ENCODE results near the gene PHLPP1. TPM values are rescaled to one million over a fixed set of nuclear protein-coding genes. Genes with fewer than 3 reads are reported as not detected.

The PHLPP1 gene
- total and polyA plus RNA-seq, 10 donors: 1.2 to 10.6 (median 6.7) TPM

GRCh38 chr18:62768558-62768943 is 53.2 kb downstream of the PHLPP1 start:
- TF ChIP-seq CTCF (IDR thresholded peaks at IDR 0.05 in 8 of 11, conservative IDR thresholded peaks at IDR 0.05 in 3 of 11) (no peak), POLR2A (IDR thresholded peaks at IDR 0.05) (no peak), POLR2AphosphoS5 (IDR thresholded peaks at IDR 0.05) (no peak)
- no peaks in the 10 kb centered on the region for H3K27me3 ChIP-seq (replicated peaks in 1 of 7)
- H3K4me3 ChIP-seq: no peak overlapping the region
- H3K36me3 ChIP-seq: no peaks in the 10 kb centered on the region
- no peak for DNase-seq
- H3K9me3 ChIP-seq: no peaks in the 10 kb centered on the region
- H3K4me1 ChIP-seq: peaks cover 0 to 16% (median 0%) of the 10 kb centered on the region in 6 donors
- intact Hi-C loops (cut with DNase I; ENCODE audit: low total_unique reads): no loop called here
- WGBS, 5 donors: 90 to 95% (median 93%) methylated on average over 2 of the region's 2 CpGs
- H3K27ac ChIP-seq: no peak overlapping the region

- intact Hi-C loops (cut with DNase I; ENCODE audit: low total_unique reads): no loop called here
- TF ChIP-seq CTCF (IDR thresholded peaks at IDR 0.05 in 8 of 11, conservative IDR thresholded peaks at IDR 0.05 in 3 of 11) (no peak), POLR2A (IDR thresholded peaks at IDR 0.05) (no peak), POLR2AphosphoS5 (IDR thresholded peaks at IDR 0.05) (no peak)
- Histone ChIP-seq H3K27ac (no peak overlapping the region), H3K4me3 (no peak overlapping the region), H3K9me3 (no peaks in the 10 kb centered on the region), H3K4me1 (peaks cover 0 to 16% (median 0%) of the 10 kb centered on the region in 6 donors), H3K27me3 (replicated peaks in 1 of 7) (no peaks in the 10 kb centered on the region), H3K36me3 (no peaks in the 10 kb centered on the region)
- no peak for DNase-seq
- 81 to 91% (median 89%) methylated on average over 2 of the region's 2 CpGs for WGBS, 5 donors
Measured at GRCh38 chr18:62769216-62769615, 53.9 kb downstream of the PHLPP1 start.

GRCh38 chr18:62771494-62772270 is 56.3 kb downstream of the PHLPP1 start:
- intact Hi-C loops (cut with DNase I; ENCODE audit: low total_unique reads): no loop called here
- TF ChIP-seq POLR2A (IDR thresholded peaks at IDR 0.05) (no peak), CTCF (IDR thresholded peaks at IDR 0.05 in 8 of 11, conservative IDR thresholded peaks at IDR 0.05 in 3 of 11) (no peak), POLR2AphosphoS5 (IDR thresholded peaks at IDR 0.05) (no peak)
- Histone ChIP-seq H3K27me3 (replicated peaks in 1 of 7) (no peaks in the 10 kb centered on the region), H3K27ac (no peak overlapping the region), H3K36me3 (no peaks in the 10 kb centered on the region), H3K9me3 (no peaks in the 10 kb centered on the region), H3K4me1 (peaks cover 0 to 16% (median 0%) of the 10 kb centered on the region in 6 donors), H3K4me3 (no peak overlapping the region)
- WGBS, 5 donors: 57 to 76% (median 66%) methylated on average over 4 of the region's 4 CpGs
- DNase-seq: no peak

GRCh38 chr18:62772860-62773584 is 57.7 kb downstream of the PHLPP1 start:
- peaks cover 0 to 9% (median 0%) of the 10 kb centered on the region in 6 donors for H3K4me1 ChIP-seq
- TF ChIP-seq CTCF (IDR thresholded peaks at IDR 0.05 in 8 of 11, conservative IDR thresholded peaks at IDR 0.05 in 3 of 11): no peak
- intact Hi-C loops (cut with DNase I; ENCODE audit: low total_unique reads): no loop called here
- H3K27me3 ChIP-seq (replicated peaks in 1 of 7): no peaks in the 10 kb centered on the region
- H3K9me3 ChIP-seq: no peaks in the 10 kb centered on the region
- H3K4me3 ChIP-seq: no peak overlapping the region
- 91 to 96% (median 95%) methylated on average over 2 of the region's 2 CpGs for WGBS, 5 donors
- no peaks in the 10 kb centered on the region for H3K36me3 ChIP-seq
- H3K27ac ChIP-seq: no peak overlapping the region
- DNase-seq: no peak

Data from spleen (tissue), 11 donors.